ENCODE results near the gene SLC9A7.

Gene SLC9A7

DNA sequence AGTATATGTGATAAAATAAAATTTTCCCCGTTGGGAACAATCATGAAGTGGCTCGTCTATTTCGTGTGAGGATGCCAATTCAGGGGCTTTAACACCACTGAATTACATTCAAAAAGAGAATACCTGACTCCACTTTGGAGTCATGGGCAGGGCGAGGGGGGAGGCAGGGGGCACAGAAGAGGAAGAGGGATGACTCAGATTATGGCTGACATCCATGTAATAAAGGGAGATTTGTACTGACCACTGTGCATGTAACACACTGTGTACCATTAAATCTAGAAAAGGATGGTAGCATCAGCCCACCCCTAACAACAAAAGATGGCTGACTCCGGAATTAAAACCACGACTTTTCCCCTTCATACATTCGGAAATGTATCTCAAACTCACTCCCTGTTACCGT is 1.3 kb downstream of the SLC9A7 start:
- H2AFZ ChIP-seq (ENCODE audit: low read length): no peak overlapping the region
- no peaks in the 10 kb centered on the region for H3K27me3 ChIP-seq (ENCODE audit: insufficient read depth, low read length, poor library complexity, severe bottlenecking)
- TF ChIP-seq, protein P1, sequence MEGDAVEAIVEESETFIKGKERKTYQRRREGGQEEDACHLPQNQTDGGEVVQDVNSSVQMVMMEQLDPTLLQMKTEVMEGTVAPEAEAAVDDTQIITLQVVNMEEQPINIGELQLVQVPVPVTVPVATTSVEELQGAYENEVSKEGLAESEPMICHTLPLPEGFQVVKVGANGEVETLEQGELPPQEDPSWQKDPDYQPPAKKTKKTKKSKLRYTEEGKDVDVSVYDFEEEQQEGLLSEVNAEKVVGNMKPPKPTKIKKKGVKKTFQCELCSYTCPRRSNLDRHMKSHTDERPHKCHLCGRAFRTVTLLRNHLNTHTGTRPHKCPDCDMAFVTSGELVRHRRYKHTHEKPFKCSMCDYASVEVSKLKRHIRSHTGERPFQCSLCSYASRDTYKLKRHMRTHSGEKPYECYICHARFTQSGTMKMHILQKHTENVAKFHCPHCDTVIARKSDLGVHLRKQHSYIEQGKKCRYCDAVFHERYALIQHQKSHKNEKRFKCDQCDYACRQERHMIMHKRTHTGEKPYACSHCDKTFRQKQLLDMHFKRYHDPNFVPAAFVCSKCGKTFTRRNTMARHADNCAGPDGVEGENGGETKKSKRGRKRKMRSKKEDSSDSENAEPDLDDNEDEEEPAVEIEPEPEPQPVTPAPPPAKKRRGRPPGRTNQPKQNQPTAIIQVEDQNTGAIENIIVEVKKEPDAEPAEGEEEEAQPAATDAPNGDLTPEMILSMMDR (conservative IDR thresholded peaks at IDR 0.05; ENCODE audit: low read length): no peak
- TF ChIP-seq EZH2phosphoT487 (IDR thresholded peaks at IDR 0.05; ENCODE audit: borderline replicate concordance): no peak
- peak overlapping the region; percentile 98 for H3K4me2 ChIP-seq (ENCODE audit: low read depth, low read length, poor library complexity, severe bottlenecking)
- no peaks in the 10 kb centered on the region for H3K9me3 ChIP-seq (ENCODE audit: insufficient read depth, low read depth, low read length)
- peak overlapping the region; percentile 71 for H3K9ac ChIP-seq (ENCODE audit: low read depth, low read length, poor library complexity, severe bottlenecking)
- H3K79me2 ChIP-seq (ENCODE audit: insufficient read depth, low read length): 0 out of 2 replicates have a peak, but pooled peaks cover 6% of the 10 kb centered on the region
- no peaks in the 10 kb centered on the region for H3F3A ChIP-seq (ENCODE audit: low read depth)
- H3K4me1 ChIP-seq (ENCODE audit: insufficient read depth, low read length, poor library complexity, severe bottlenecking): peaks cover 31% of the 10 kb centered on the region
- no peaks in the 10 kb centered on the region for H4K20me1 ChIP-seq (ENCODE audit: insufficient read depth, low read length, poor library complexity, severe bottlenecking)
- no peaks in the 10 kb centered on the region for H3K9me2 ChIP-seq (replicated peaks; ENCODE audit: low read depth, low read length)
- peak overlapping the region; percentile 78 for H3K4me3 ChIP-seq (ENCODE audit: low read length, poor library complexity, severe bottlenecking)
- H3K36me3 ChIP-seq (ENCODE audit: insufficient read depth, low read length): no peaks in the 10 kb centered on the region

DNA sequence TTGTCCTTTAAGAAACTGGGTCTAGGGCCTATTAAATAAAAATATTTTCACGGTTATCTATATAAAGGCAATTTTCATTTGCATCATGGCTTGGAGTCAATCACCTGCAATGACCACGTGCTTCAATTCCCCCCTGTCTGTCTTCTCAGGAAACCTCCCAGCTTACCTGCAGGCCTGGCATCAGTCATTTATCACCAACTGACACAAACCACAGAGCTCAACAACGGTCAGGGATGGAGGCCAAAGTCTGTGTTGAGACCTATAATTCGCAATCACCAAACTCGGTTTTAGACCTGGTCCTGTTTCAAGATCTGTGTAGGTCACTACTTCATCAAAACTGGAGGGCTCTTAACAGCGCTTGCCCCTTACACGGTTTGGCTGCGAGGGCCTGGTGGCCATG is 1.9 kb downstream of the SLC9A7 start:
- no peak overlapping the region for H2AFZ ChIP-seq (ENCODE audit: low read length)
- no peaks in the 10 kb centered on the region for H3K9me3 ChIP-seq (ENCODE audit: insufficient read depth, low read depth, low read length)
- no peaks in the 10 kb centered on the region for H3K9me2 ChIP-seq (replicated peaks; ENCODE audit: low read depth, low read length)
- peaks cover 31% of the 10 kb centered on the region for H3K4me1 ChIP-seq (ENCODE audit: insufficient read depth, low read length, poor library complexity, severe bottlenecking)
- H3K4me2 ChIP-seq (ENCODE audit: low read depth, low read length, poor library complexity, severe bottlenecking): peak overlapping the region; percentile 98
- H3K36me3 ChIP-seq (ENCODE audit: insufficient read depth, low read length): no peaks in the 10 kb centered on the region
- H4K20me1 ChIP-seq (ENCODE audit: insufficient read depth, low read length, poor library complexity, severe bottlenecking): no peaks in the 10 kb centered on the region
- no peaks in the 10 kb centered on the region for H3F3A ChIP-seq (ENCODE audit: low read depth)
- 0 out of 2 replicates have a peak, but pooled peaks cover 6% of the 10 kb centered on the region for H3K79me2 ChIP-seq (ENCODE audit: insufficient read depth, low read length)
- H3K27me3 ChIP-seq (ENCODE audit: insufficient read depth, low read length, poor library complexity, severe bottlenecking): no peaks in the 10 kb centered on the region
- H3K4me3 ChIP-seq (ENCODE audit: low read length, poor library complexity, severe bottlenecking): peak overlapping the region; percentile 78
- TF ChIP-seq EZH2phosphoT487 (IDR thresholded peaks at IDR 0.05; ENCODE audit: borderline replicate concordance): no peak
- TF ChIP-seq, protein P1 (conservative IDR thresholded peaks at IDR 0.05; ENCODE audit: low read length): no peak
- H3K9ac ChIP-seq (ENCODE audit: low read depth, low read length, poor library complexity, severe bottlenecking): no peak overlapping the region

DNA sequence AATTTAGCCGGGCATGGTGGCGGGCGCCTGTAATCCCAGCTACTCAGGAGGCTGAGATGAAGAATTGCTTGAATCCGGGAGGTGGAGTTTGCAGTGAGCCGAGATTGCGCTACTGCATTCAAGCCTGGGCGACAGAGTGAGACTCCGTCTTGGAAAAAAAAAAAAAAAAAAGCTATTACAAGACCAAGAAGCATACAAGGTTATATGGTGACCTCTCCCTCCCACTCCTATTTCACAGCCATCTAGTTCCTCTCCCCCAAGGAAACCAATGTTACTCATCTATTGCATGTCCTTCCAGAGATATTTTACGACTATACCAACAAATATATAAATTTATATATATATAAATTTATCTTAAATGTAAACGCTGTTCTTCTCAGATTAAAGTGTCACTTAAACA is 3.2 kb downstream of the SLC9A7 start:
- 0 out of 2 replicates have a peak, but pooled peaks cover 6% of the 10 kb centered on the region for H3K79me2 ChIP-seq (ENCODE audit: insufficient read depth, low read length)
- TF ChIP-seq EZH2phosphoT487 (IDR thresholded peaks at IDR 0.05; ENCODE audit: borderline replicate concordance): no peak
- TF ChIP-seq, protein P1 (conservative IDR thresholded peaks at IDR 0.05; ENCODE audit: low read length): no peak
- H3F3A ChIP-seq (ENCODE audit: low read depth): no peaks in the 10 kb centered on the region
- no peaks in the 10 kb centered on the region for H3K9me2 ChIP-seq (replicated peaks; ENCODE audit: low read depth, low read length)
- H3K4me2 ChIP-seq (ENCODE audit: low read depth, low read length, poor library complexity, severe bottlenecking): no peak overlapping the region
- peaks cover 31% of the 10 kb centered on the region for H3K4me1 ChIP-seq (ENCODE audit: insufficient read depth, low read length, poor library complexity, severe bottlenecking)
- no peaks in the 10 kb centered on the region for H3K27me3 ChIP-seq (ENCODE audit: insufficient read depth, low read length, poor library complexity, severe bottlenecking)
- no peak overlapping the region for H2AFZ ChIP-seq (ENCODE audit: low read length)
- H3K9me3 ChIP-seq (ENCODE audit: insufficient read depth, low read depth, low read length): no peaks in the 10 kb centered on the region
- H3K36me3 ChIP-seq (ENCODE audit: insufficient read depth, low read length): no peaks in the 10 kb centered on the region
- H3K9ac ChIP-seq (ENCODE audit: low read depth, low read length, poor library complexity, severe bottlenecking): no peak overlapping the region
- no peak overlapping the region for H3K4me3 ChIP-seq (ENCODE audit: low read length, poor library complexity, severe bottlenecking)
- H4K20me1 ChIP-seq (ENCODE audit: insufficient read depth, low read length, poor library complexity, severe bottlenecking): no peaks in the 10 kb centered on the region

All from Loucy (cell line).